H1 (cell line): Measurements from ENCODE around the gene CXCL9. TPM values are rescaled to one million over a fixed set of nuclear protein-coding genes. Genes with fewer than 3 reads are reported as not detected.

Experiments
- CTCF ChIA-PET: fragments of 300-600 bp; sonication (Branson Sonifier 250); formaldehyde crosslinking; loops from one replicate; lab custom pipeline; 2021; ENCODE audit not compliant: partially characterized antibody; lab: Charles Lee
- POLR2A ChIA-PET: fragments of 300-600 bp; sonication (Branson Sonifier 250); formaldehyde crosslinking; loops from one replicate; lab custom pipeline; 2021; ENCODE audit warnings: inconsistent platforms; ENCODE audit not compliant: partially characterized antibody; lab: Charles Lee
- DNase-seq, 2 experiments: peaks; one replicate each; pipeline versions ENCODE4 v3.0.0 to v3.0.0-alpha.2; 2010 to 2022; ENCODE audit warnings: low spot score in 2 of 2, low read depth in 1 of 2, mixed read lengths in 1 of 2
- FAIRE-seq: peaks from 2 replicates; lab custom pipeline; 2011; peaks lifted over from hg19 to GRCh38; lab: Jason Lieb, UNC
- H2AFZ ChIP-seq: 2 replicates; pipeline ENCODE4 v1.8.1; 2012; ENCODE audit warnings: low read length, inconsistent platforms
- H2AK5ac ChIP-seq: 2 replicates; pipeline ENCODE4 v1.6.1; 2013; ENCODE audit warnings: low read depth, low read length
- H2BK120ac ChIP-seq: replicated peaks from 2 replicates; pipeline ENCODE3; 2013; ENCODE audit warnings: low read depth, low read length, inconsistent platforms
- H2BK12ac ChIP-seq: 2 replicates; pipeline ENCODE4 v1.6.1; 2013; ENCODE audit warnings: low read depth, low read length
- H2BK15ac ChIP-seq: 2 replicates; pipeline ENCODE4 v1.6.1; 2013; ENCODE audit warnings: low read length
- H2BK20ac ChIP-seq: 2 replicates; pipeline ENCODE4 v1.6.1; 2013; ENCODE audit warnings: low read length
- H2BK5ac ChIP-seq: 2 replicates; pipeline ENCODE4 v1.6.1; 2013; ENCODE audit warnings: low read depth, low read length
- H3K14ac ChIP-seq: 2 replicates; pipeline ENCODE4 v1.6.1; 2013; ENCODE audit warnings: inconsistent platforms; ENCODE audit not compliant: insufficient read length
- H3K18ac ChIP-seq: 2 replicates; pipeline ENCODE4 v1.6.1; 2013; ENCODE audit warnings: low read length; ENCODE audit errors: extremely low read depth
- H3K23ac ChIP-seq: 2 replicates; pipeline ENCODE4 v1.6.1; 2013; ENCODE audit warnings: inconsistent platforms; ENCODE audit not compliant: insufficient read length
- H3K23me2 ChIP-seq: 2 replicates; pipeline ENCODE4 v1.6.1; 2013; ENCODE audit warnings: low read depth, low read length
- H3K27ac ChIP-seq: 2 replicates; pipeline ENCODE4 v1.6.1; 2011; ENCODE audit warnings: low read depth, low read length, inconsistent platforms
- H3K27me3 ChIP-seq, 4 experiments: replicated peaks in 1 of 4; 1 replicate in 1 of 4; 2 replicates in 3 of 4; pipeline versions ENCODE4 v1.6.1 to v1.8.1; 2011 to 2013; ENCODE audit warnings: low read length in 3 of 4, mild to moderate bottlenecking in 3 of 4, inconsistent platforms in 2 of 4, mixed read lengths in 2 of 4, moderate library complexity in 1 of 4; ENCODE audit not compliant: control insufficient read depth in 3 of 4, insufficient read depth in 3 of 4; ENCODE audit errors: extremely low read depth in 1 of 4
- H3K36me3 ChIP-seq, 4 experiments: 2 replicates each; pipeline versions ENCODE4 v1.6.1 to v1.8.1; 2011 to 2013; ENCODE audit warnings: mild to moderate bottlenecking in 4 of 4, low read length in 3 of 4, moderate library complexity in 2 of 4, control low read depth in 1 of 4, inconsistent platforms in 1 of 4; ENCODE audit not compliant: insufficient read depth in 4 of 4, control insufficient read depth in 2 of 4
- H3K4ac ChIP-seq: replicated peaks from 2 replicates; pipeline ENCODE3; 2013; ENCODE audit warnings: low read length, low read depth, mixed read lengths, inconsistent platforms; ENCODE audit not compliant: insufficient read length
- H3K4me1 ChIP-seq, 4 experiments: replicated peaks in 1 of 4; 1 replicate in 1 of 4; 2 replicates in 3 of 4; pipeline versions ENCODE4 v1.6.1 to v1.8.1; 2011 to 2013; ENCODE audit warnings: low read length in 3 of 4, inconsistent platforms in 2 of 4, mixed read lengths in 1 of 4; ENCODE audit not compliant: insufficient read depth in 4 of 4, control insufficient read depth in 3 of 4
- H3K4me2 ChIP-seq, 2 experiments: 2 replicates each; pipeline versions ENCODE4 v1.6.1 to v1.8.1; 2011 to 2013; ENCODE audit warnings: low read depth in 2 of 2, low read length in 2 of 2, control low read depth in 1 of 2, inconsistent platforms in 1 of 2, mild to moderate bottlenecking in 1 of 2; ENCODE audit not compliant: insufficient read depth in 1 of 2
- H3K4me3 ChIP-seq, 4 experiments: fragments of 200-600, 300-600 bp in 1 of 4; sonication (generic), shearing (Covaris generic), sonication (Bioruptor Twin) in 1 of 4; 2 replicates each; pipeline versions ENCODE4 v1.5.1 to v1.8.1; 2011 to 2016; ENCODE audit warnings: low read length in 4 of 4, low read depth in 3 of 4, control low read depth in 2 of 4, inconsistent platforms in 2 of 4, mild to moderate bottlenecking in 2 of 4, mixed read lengths in 1 of 4, moderate library complexity in 1 of 4; ENCODE audit not compliant: insufficient read depth in 2 of 4; ENCODE audit errors: extremely low read depth in 1 of 4
- H3K56ac ChIP-seq: replicated peaks from 2 replicates; pipeline ENCODE3; 2013; ENCODE audit warnings: low read depth, mild to moderate bottlenecking, mixed read lengths, low read length, inconsistent platforms; ENCODE audit not compliant: insufficient read length
- H3K79me1 ChIP-seq: 2 replicates; pipeline ENCODE4 v1.6.1; 2013; ENCODE audit warnings: low read depth, low read length, control low read depth
- H3K79me2 ChIP-seq, 2 experiments: 2 replicates each; pipeline versions ENCODE4 v1.6.1 to v1.8.1; 2012 to 2013; ENCODE audit warnings: low read length in 2 of 2, mild to moderate bottlenecking in 2 of 2, inconsistent platforms in 1 of 2; ENCODE audit not compliant: insufficient read depth in 2 of 2, control insufficient read depth in 1 of 2
- H3K9ac ChIP-seq, 4 experiments: replicated peaks in 1 of 4; 1 replicate in 1 of 4; 2 replicates in 3 of 4; pipeline versions ENCODE4 v1.6.1 to v1.8.1; 2011 to 2013; ENCODE audit warnings: low read depth in 3 of 4, low read length in 3 of 4, control low read depth in 2 of 4, mild to moderate bottlenecking in 2 of 4, moderate library complexity in 2 of 4, inconsistent platforms in 1 of 4; ENCODE audit errors: extremely low read depth in 1 of 4
- H3K9me3 ChIP-seq, 2 experiments: 2 replicates each; pipeline versions ENCODE4 v1.6.1 to v1.8.1; 2012 to 2013; ENCODE audit warnings: mild to moderate bottlenecking in 2 of 2, moderate library complexity in 2 of 2, control low read depth in 1 of 2, inconsistent platforms in 1 of 2, low read depth in 1 of 2, low read length in 1 of 2, mixed read lengths in 1 of 2; ENCODE audit not compliant: insufficient read depth in 2 of 2
- H4K20me1 ChIP-seq, 2 experiments: replicated peaks in 1 of 2; 2 replicates each; pipeline versions ENCODE3 to v1.8.1; 2011 to 2013; ENCODE audit warnings: inconsistent platforms in 2 of 2, low read length in 2 of 2, mild to moderate bottlenecking in 1 of 2; ENCODE audit not compliant: insufficient read depth in 2 of 2, control insufficient read depth in 1 of 2
- H4K5ac ChIP-seq: 2 replicates; pipeline ENCODE4 v1.6.1; 2013; ENCODE audit warnings: low read length, low read depth, mixed read lengths, inconsistent platforms; ENCODE audit not compliant: insufficient read length
- H4K8ac ChIP-seq: 2 replicates; pipeline ENCODE4 v1.8.0; 2013; ENCODE audit warnings: mild to moderate bottlenecking, moderate library complexity, low read length, inconsistent platforms; ENCODE audit not compliant: insufficient read depth; ENCODE audit errors: extremely low read depth
- H4K91ac ChIP-seq: replicated peaks from 2 replicates; pipeline ENCODE3; 2013; ENCODE audit warnings: low read length, mixed read lengths, inconsistent platforms; ENCODE audit not compliant: insufficient read length
- BACH1 ChIP-seq: IDR thresholded peaks from 2 replicates; pipeline ENCODE4 v1.6.1; 2012; ENCODE audit warnings: low read length, improper control_type of control experiment
- CTBP2 ChIP-seq: IDR thresholded peaks from 2 replicates; pipeline ENCODE4 v1.7.0; 2011; ENCODE audit warnings: borderline replicate concordance, mild to moderate bottlenecking, moderate library complexity, mixed read lengths, low read length; ENCODE audit not compliant: insufficient read depth, insufficient read length
- GABPA ChIP-seq: IDR thresholded peaks from 2 replicates; pipeline ENCODE4 v1.6.1; 2011; ENCODE audit warnings: mild to moderate bottlenecking, low read length, moderate library complexity, borderline replicate concordance; ENCODE audit not compliant: insufficient read depth
- GTF2F1 ChIP-seq: IDR thresholded peaks from 2 replicates; pipeline ENCODE4 v1.6.1; 2012; ENCODE audit warnings: low read depth, low read length, improper control_type of control experiment, borderline replicate concordance
- POLR2AphosphoS5 ChIP-seq: IDR thresholded peaks from 2 replicates; pipeline ENCODE4 v1.6.1; 2011; ENCODE audit warnings: low read depth, low read length
- RNF2 ChIP-seq: fragments of 200-900, 300-1000 bp; sonication (generic); IDR thresholded peaks from 2 replicates; pipeline ENCODE4 v1.7.1; 2016; ENCODE audit warnings: borderline replicate concordance, low read depth, mild to moderate bottlenecking, antibody characterized with exemption, low read length; ENCODE audit not compliant: poor library complexity, severe bottlenecking; ENCODE audit errors: missing control alignments
- WGBS, 2 experiments: shearing (Covaris generic) in 1 of 2; methylation state at CpG; one replicate each; pipeline versions ENCODE4 v1.1.6 to v1.1.7; 2013 to 2015; ENCODE audit warnings: low lambda C conversion rate in 2 of 2, mixed read lengths in 2 of 2, inconsistent platforms in 1 of 2, low coverage in 1 of 2, missing lambda C conversion rate in 1 of 2; ENCODE audit not compliant: insufficient replicate concordance in 2 of 2, insufficient coverage in 1 of 2, insufficient read length in 1 of 2; ENCODE audit errors: extremely low coverage in 1 of 2, missing lambda C conversion rate in 1 of 2; 5-methylcytosine and 5-hydroxymethylcytosine counted together
- polyA plus RNA-seq, 7 experiments: library from polyadenylated mRNA; depleted of rRNA in 3 of 7; stranded (reverse) in 5 of 7; unstranded in 2 of 7; fragments of >200 nt in 5 of 7; fragments of 200-250 nt in 2 of 7; gene quantifications; 1 replicate in 5 of 7; 2 replicates in 1 of 7; 4 replicates in 1 of 7; pipeline versions ENCODE4 v1.2.1 to v1.2.3, GENCODE V29; 2011 to 2013; ENCODE audit warnings: missing spikeins in 2 of 7, mixed read lengths in 2 of 7
- total RNA-seq: library from RNA; stranded (reverse); fragmentation: NEBNext Ultra II Directional; extraction: Animal tissue kit (Norgen Biotek cat#: 25700); gene quantifications from 2 replicates; pipeline ENCODE4 v1.2.1, GENCODE V29; 2021
- TF ChIP-seq, protein P1 (sequence below): IDR thresholded peaks from 2 replicates; pipeline ENCODE4 v1.6.1; 2012; ENCODE audit warnings: inconsistent platforms

CXCL9 gene
- total and polyA plus RNA-seq, 2 of the 8 experiments (the other 6 are each of a cell fraction or from before 2014, with no cell fraction given), result not detected

DNA sequence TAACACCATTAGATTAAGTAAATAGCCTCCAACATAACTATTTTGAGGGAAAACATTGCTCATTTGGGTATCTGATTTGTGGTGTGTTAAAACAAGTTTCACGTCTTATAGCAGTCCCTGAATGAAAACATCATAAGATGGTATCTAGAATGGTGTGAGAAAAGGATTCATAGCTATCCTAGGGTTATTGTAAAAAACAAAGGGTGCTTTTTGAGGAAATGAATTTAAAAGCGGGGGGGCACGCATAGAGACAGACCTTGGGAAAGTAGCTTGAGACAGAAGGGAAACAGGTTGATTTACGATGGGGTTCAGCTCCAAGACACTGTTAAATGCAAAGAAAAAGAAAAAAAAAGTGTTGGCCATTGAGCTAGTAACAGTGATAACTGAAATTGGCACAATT is 16.8 kb upstream of the CXCL9 start:
- no peaks in the 10 kb centered on the region for H3K4me1 ChIP-seq
- no peak overlapping the region for H4K5ac ChIP-seq
- no peak overlapping the region for H2AK5ac ChIP-seq
- no peak overlapping the region for H3K4me2 ChIP-seq
- H2BK12ac ChIP-seq, result no peak overlapping the region
- no peak overlapping the region for H3K56ac ChIP-seq
- H2AFZ ChIP-seq, result no peak overlapping the region
- H3K27me3 ChIP-seq, result no peaks in the 10 kb centered on the region
- no peak overlapping the region for H3K4ac ChIP-seq
- no peaks in the 10 kb centered on the region for H4K20me1 ChIP-seq
- H3K36me3 ChIP-seq, result no peaks in the 10 kb centered on the region
- H3K18ac ChIP-seq, result no peak overlapping the region
- 91% methylated on average over 4 of the region's 4 CpGs; no CpG with 5 or more reads in 1 of the 2 experiments for WGBS, 2 experiments
- no peaks in the 10 kb centered on the region for H3K79me2 ChIP-seq
- DNase-seq (no peak), FAIRE-seq (no peak)
- ChIA-PET POLR2A (no interaction called here), CTCF (interaction anchor here (0.8 to 1.7 kb wide), 2 partner anchors 13 to 28 kb away, joined by 3 to 4 read pairs; no protein-coding TSS in a partner anchor)
- no peak overlapping the region for H4K8ac ChIP-seq
- H3K9ac ChIP-seq, result no peak overlapping the region
- no peaks in the 10 kb centered on the region for H3K9me3 ChIP-seq
- H2BK120ac ChIP-seq, result no peak overlapping the region
- no peak overlapping the region for H3K14ac ChIP-seq
- no peak overlapping the region for H3K23ac ChIP-seq
- H4K91ac ChIP-seq, result no peak overlapping the region
- no peaks in the 10 kb centered on the region for H3K23me2 ChIP-seq
- TF ChIP-seq RNF2 (no peak), GTF2F1 (no peak), CTBP2 (no peak), BACH1 (no peak), POLR2AphosphoS5 (no peak), GABPA (no peak)
- TF ChIP-seq, protein P1, sequence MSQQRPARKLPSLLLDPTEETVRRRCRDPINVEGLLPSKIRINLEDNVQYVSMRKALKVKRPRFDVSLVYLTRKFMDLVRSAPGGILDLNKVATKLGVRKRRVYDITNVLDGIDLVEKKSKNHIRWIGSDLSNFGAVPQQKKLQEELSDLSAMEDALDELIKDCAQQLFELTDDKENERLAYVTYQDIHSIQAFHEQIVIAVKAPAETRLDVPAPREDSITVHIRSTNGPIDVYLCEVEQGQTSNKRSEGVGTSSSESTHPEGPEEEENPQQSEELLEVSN, result no peak
- no peak overlapping the region for H2BK20ac ChIP-seq
- H2BK5ac ChIP-seq, result no peak overlapping the region
- no peaks in the 10 kb centered on the region for H3K79me1 ChIP-seq
- no peak overlapping the region for H3K4me3 ChIP-seq
- no peak overlapping the region for H2BK15ac ChIP-seq
- H3K27ac ChIP-seq, result no peak overlapping the region
